Tibial nerve (tissue), 4 donors: ENCODE results near the gene NGFR. TPM values are rescaled to one million over a fixed set of nuclear protein-coding genes. Genes with fewer than 3 reads are reported as not detected.

Experiments used
- DNase-seq, 2 donors: peaks; one replicate each; pipeline ENCODE4 v3.0.0-alpha.2; 2019; ENCODE audit warnings: low spot score in 2 of 2
- H3K27ac ChIP-seq, 4 donors: fragments of 200-600 bp; sonication (generic) in 3 of 4; one replicate each; pipeline ENCODE4 v1.5.1; 2017 to 2019; ENCODE audit warnings: mild to moderate bottlenecking in 1 of 4
- H3K27me3 ChIP-seq, 2 donors: fragments of 200-600 bp; sonication (generic) in 1 of 2; one replicate each; pipeline versions ENCODE4 v1.5.1 to v1.6.0; 2017 to 2019
- H3K36me3 ChIP-seq, 3 donors: fragments of 200-600 bp; sonication (generic); one replicate each; pipeline ENCODE4 v1.5.1; 2018 to 2019
- H3K4me1 ChIP-seq, 4 donors: fragments of 200-600 bp; sonication (generic) in 3 of 4; one replicate each; pipeline ENCODE4 v1.5.1; 2017 to 2019
- H3K4me3 ChIP-seq, 4 donors: fragments of 200-600 bp; sonication (generic) in 3 of 4; one replicate each; pipeline ENCODE4 v1.5.1; 2017 to 2019; ENCODE audit warnings: mild to moderate bottlenecking in 1 of 4, moderate library complexity in 1 of 4
- H3K9me3 ChIP-seq, 4 donors: fragments of 200-600 bp; sonication (generic) in 3 of 4; one replicate each; pipeline ENCODE4 v1.5.1; 2017 to 2019
- CTCF ChIP-seq, 5 experiments: fragments of 200-600 bp in 3 of 5; fragments of 450-650 bp in 2 of 5; sonication (generic) in 3 of 5; IDR thresholded peaks; one replicate each; pipeline ENCODE4 v1.5.1; 2016 to 2019; ENCODE audit warnings: antibody characterized with exemption in 5 of 5, mild to moderate bottlenecking in 3 of 5, moderate library complexity in 2 of 5
- EP300 ChIP-seq, 2 donors: sonication (generic); formaldehyde crosslinking; IDR thresholded peaks; one replicate each; pipeline ENCODE4 v1.6.1; 2017; ENCODE audit warnings: antibody characterized with exemption in 2 of 2, mild to moderate bottlenecking in 1 of 2
- POLR2A ChIP-seq, 2 donors: fragments of 450-650 bp; IDR thresholded peaks; one replicate each; pipeline ENCODE4 v1.6.1; 2017; ENCODE audit warnings: antibody characterized with exemption in 2 of 2, mild to moderate bottlenecking in 2 of 2, moderate library complexity in 2 of 2
- WGBS, 2 donors: methylation state at CpG; one replicate each; pipeline ENCODE4 v1.1.5; 2018; 5-methylcytosine and 5-hydroxymethylcytosine counted together
- total RNA-seq, 4 donors: library from RNA; depleted of rRNA; stranded (reverse); fragments of >200 nt; gene quantifications; one replicate each; pipeline ENCODE4 v1.1.0, GENCODE V29; 2016

NGFR gene
- total RNA-seq, 4 donors from 2014 or later: 205 to 279 (median 238) TPM

GRCh38 chr17:49461580-49461979, 33.5 kb upstream of the NGFR start:
- WGBS, 2 donors: 43 to 53% methylated on average over 2 of the region's 2 CpGs
- Histone ChIP-seq H3K27me3 (no peaks in the 10 kb centered on the region), H3K4me1 (peaks cover 0 to 6% (median under 1%) of the 10 kb centered on the region in 4 donors), H3K36me3 (no peaks in the 10 kb centered on the region), H3K4me3 (no peak overlapping the region), H3K27ac (no peak overlapping the region), H3K9me3 (peaks cover 0 to 11% (median 2%) of the 10 kb centered on the region in 4 donors)
- no peak for TF ChIP-seq CTCF (IDR thresholded peaks at IDR 0.05)
- no peak for TF ChIP-seq POLR2A (IDR thresholded peaks at IDR 0.05)
- TF ChIP-seq EP300 (IDR thresholded peaks at IDR 0.05): no peak
- no peak for DNase-seq

- 92 to 96% methylated on average over 2 of the region's 2 CpGs for whole genome bisulfite sequencing, 2 donors
- peaks cover 0 to 11% (median 2%) of the 10 kb centered on the region in 4 donors for H3K9me3 ChIP-seq
- peaks cover 0 to 4% (median 0%) of the 10 kb centered on the region in 4 donors for H3K4me1 ChIP-seq
Observed at GRCh38 chr17:49464049-49464448, 31.0 kb upstream of the NGFR start.

GRCh38 chr17:49465331-49465903, 29.7 kb upstream of the NGFR start:
- Histone ChIP-seq H3K4me1 (peaks cover 0 to 18% (median 10%) of the 10 kb centered on the region in 4 donors), H3K36me3 (no peaks in the 10 kb centered on the region), H3K9me3 (peaks cover 0 to 11% (median 2%) of the 10 kb centered on the region in 4 donors), H3K4me3 (no peak overlapping the region), H3K27me3 (peaks cover 0 to 14% of the 10 kb centered on the region in 2 donors), H3K27ac (no peak overlapping the region)
- no peak for TF ChIP-seq POLR2A (IDR thresholded peaks at IDR 0.05)
- no peak for TF ChIP-seq CTCF (IDR thresholded peaks at IDR 0.05)
- no peak for TF ChIP-seq EP300 (IDR thresholded peaks at IDR 0.05)
- 61 to 63% methylated on average over 17 of the region's 17 CpGs for WGBS, 2 donors
- no peak for DNase-seq

More at GRCh38 chr17:49464049-49464448, 31.0 kb upstream of the NGFR start:
- no peak for DNase-seq
- Histone ChIP-seq H3K27me3 (peaks cover 0 to 1% of the 10 kb centered on the region in 2 donors), H3K36me3 (no peaks in the 10 kb centered on the region), H3K4me3 (no peak overlapping the region), H3K27ac (no peak overlapping the region)
- TF ChIP-seq CTCF (IDR thresholded peaks at IDR 0.05): no peak
- TF ChIP-seq POLR2A (IDR thresholded peaks at IDR 0.05): no peak
- no peak for TF ChIP-seq EP300 (IDR thresholded peaks at IDR 0.05)

- 67 to 81% methylated on average over 1 of the region's 1 CpG for WGBS, 2 donors
- peaks cover 0 to 15% of the 10 kb centered on the region in 2 donors for H3K27me3 ChIP-seq
- DNase-seq: no peak
- TF ChIP-seq CTCF (IDR thresholded peaks at IDR 0.05) (no peak), POLR2A (IDR thresholded peaks at IDR 0.05) (no peak), EP300 (IDR thresholded peaks at IDR 0.05) (no peak)
- H3K4me1 ChIP-seq: peaks cover 0 to 28% (median 13%) of the 10 kb centered on the region in 4 donors
- H3K9me3 ChIP-seq: peaks cover 0 to 11% (median 2%) of the 10 kb centered on the region in 4 donors
- H3K36me3 ChIP-seq: no peaks in the 10 kb centered on the region
- H3K27ac ChIP-seq: no peak overlapping the region
- H3K4me3 ChIP-seq: no peak overlapping the region
Observed at GRCh38 chr17:49466436-49466835, 28.7 kb upstream of the NGFR start.

- H3K9me3 ChIP-seq: peaks cover 0 to 11% (median 2%) of the 10 kb centered on the region in 4 donors
- 95 to 100% methylated on average over 1 of the region's 1 CpG for WGBS, 2 donors
- no peak overlapping the region for H3K27ac ChIP-seq
- H3K27me3 ChIP-seq: peaks cover 0 to 18% of the 10 kb centered on the region in 2 donors
- no peak overlapping the region for H3K4me3 ChIP-seq
- peaks cover 0 to 35% (median 13%) of the 10 kb centered on the region in 4 donors for H3K4me1 ChIP-seq
- DNase-seq: no peak
- TF ChIP-seq POLR2A (IDR thresholded peaks at IDR 0.05) (no peak), EP300 (IDR thresholded peaks at IDR 0.05) (no peak), CTCF (IDR thresholded peaks at IDR 0.05) (no peak)
- H3K36me3 ChIP-seq: no peaks in the 10 kb centered on the region
Observed at GRCh38 chr17:49467175-49467574, 27.9 kb upstream of the NGFR start.
